Smooth muscle cell (in vitro differentiated cells): ENCODE results near the gene STRN4. TPM values are rescaled to one million over a fixed set of nuclear protein-coding genes. Genes with fewer than 3 reads are reported as not detected.
A peak's percentile ranks its signal among the peaks of the same experiment; 100 is the strongest.

Experiments used
- DNase-seq: peaks from one replicate; lab custom pipeline; 2025; ENCODE audit not compliant: unreplicated experiment; lab: John Stamatoyannopoulos, UW
- H2AFZ ChIP-seq: fragments of 200-600 bp; sonication (generic); 2 replicates; pipeline ENCODE4 v1.6.0; 2016; ENCODE audit warnings: antibody characterized with exemption, low read depth, mild to moderate bottlenecking
- H3F3A ChIP-seq: fragments of 200-600 bp; sonication (generic); 2 replicates; pipeline ENCODE4 v1.6.0; 2017; ENCODE audit warnings: antibody characterized with exemption, low read depth
- H3K27ac ChIP-seq: fragments of 200-600 bp; sonication (generic); 2 replicates; pipeline ENCODE4 v1.5.1; 2016; ENCODE audit warnings: low read depth, mild to moderate bottlenecking
- H3K27me3 ChIP-seq: fragments of 200-600 bp; sonication (generic); 2 replicates; pipeline ENCODE4 v1.6.1; 2016; ENCODE audit warnings: low read depth, mild to moderate bottlenecking
- H3K36me3 ChIP-seq: fragments of 200-600 bp; sonication (generic); 2 replicates; pipeline ENCODE4 v1.5.1; 2016; ENCODE audit warnings: low read depth
- H3K4me1 ChIP-seq: fragments of 200-600 bp; sonication (generic); 2 replicates; pipeline ENCODE4 v1.5.1; 2016; ENCODE audit warnings: low read depth
- H3K4me2 ChIP-seq: fragments of 200-600 bp; sonication (generic); 2 replicates; pipeline ENCODE4 v1.6.0; 2016; ENCODE audit warnings: mild to moderate bottlenecking
- H3K4me3 ChIP-seq: fragments of 200-600 bp; sonication (generic); 2 replicates; pipeline ENCODE4 v1.5.1; 2016; ENCODE audit warnings: mild to moderate bottlenecking
- H3K79me2 ChIP-seq: fragments of 200-600 bp; sonication (generic); 2 replicates; pipeline ENCODE4 v1.6.0; 2016; ENCODE audit warnings: low read depth, mild to moderate bottlenecking
- H3K9ac ChIP-seq: fragments of 200-600 bp; sonication (generic); 2 replicates; pipeline ENCODE4 v1.6.0; 2016; ENCODE audit warnings: low read depth
- H3K9me3 ChIP-seq: fragments of 200-600 bp; sonication (generic); replicated peaks from 2 replicates; pipeline ENCODE4 v1.5.1; 2016; ENCODE audit warnings: low read depth
- H4K20me1 ChIP-seq: fragments of 200-600 bp; sonication (generic); 2 replicates; pipeline ENCODE4 v1.6.0; 2016; ENCODE audit warnings: low read depth
- CTCF ChIP-seq: fragments of 200-600 bp; sonication (generic); IDR thresholded peaks from 2 replicates; pipeline ENCODE4 v1.5.1; 2017; ENCODE audit warnings: borderline replicate concordance, mild to moderate bottlenecking, antibody characterized with exemption; ENCODE audit not compliant: insufficient read depth, poor library complexity, severe bottlenecking
- WGBS: methylation state at CpG from one replicate; pipeline ENCODE4 v1.1.7; 2016; ENCODE audit warnings: low lambda C conversion rate; 5-methylcytosine and 5-hydroxymethylcytosine counted together
- polyA plus RNA-seq: library from polyadenylated mRNA; unstranded; fragments of >200 nt; fragmentation: Nextera tagmentation; extraction: Ambion mirVana; gene quantifications from 2 replicates; pipeline ENCODE4 v1.2.1, GENCODE V29; 2016
- total RNA-seq: library from RNA; depleted of rRNA; stranded (reverse); fragments of >200 nt; gene quantifications from 2 replicates; pipeline ENCODE4 v1.2.3, GENCODE V29; 2014

Gene STRN4
- total and polyA plus RNA-seq, 2 experiments from 2014 or later: 47.1 to 69.1 TPM

- no peak overlapping the region for H3K9ac ChIP-seq
- 84% methylated on average over 25 of the region's 25 CpGs for WGBS
- no peaks in the 10 kb centered on the region for H3K36me3 ChIP-seq
- peaks cover 20% of the 10 kb centered on the region for H3K79me2 ChIP-seq
- no peak for TF ChIP-seq CTCF
- DNase-seq: no peak
- no peaks in the 10 kb centered on the region for H3K27me3 ChIP-seq
- peaks cover 8% of the 10 kb centered on the region for H3K4me1 ChIP-seq
- peaks cover 9% of the 10 kb centered on the region for H3F3A ChIP-seq
- H2AFZ ChIP-seq: no peak overlapping the region
- no peak overlapping the region for H3K4me2 ChIP-seq
- H4K20me1 ChIP-seq: peaks cover 10% of the 10 kb centered on the region
- H3K4me3 ChIP-seq: no peak overlapping the region
- no peaks in the 10 kb centered on the region for H3K9me3 ChIP-seq
- H3K27ac ChIP-seq: no peak overlapping the region
These were observed 26.4 kb downstream of the STRN4 start for GRCh38 chr19:46719629-46720502.

DNA sequence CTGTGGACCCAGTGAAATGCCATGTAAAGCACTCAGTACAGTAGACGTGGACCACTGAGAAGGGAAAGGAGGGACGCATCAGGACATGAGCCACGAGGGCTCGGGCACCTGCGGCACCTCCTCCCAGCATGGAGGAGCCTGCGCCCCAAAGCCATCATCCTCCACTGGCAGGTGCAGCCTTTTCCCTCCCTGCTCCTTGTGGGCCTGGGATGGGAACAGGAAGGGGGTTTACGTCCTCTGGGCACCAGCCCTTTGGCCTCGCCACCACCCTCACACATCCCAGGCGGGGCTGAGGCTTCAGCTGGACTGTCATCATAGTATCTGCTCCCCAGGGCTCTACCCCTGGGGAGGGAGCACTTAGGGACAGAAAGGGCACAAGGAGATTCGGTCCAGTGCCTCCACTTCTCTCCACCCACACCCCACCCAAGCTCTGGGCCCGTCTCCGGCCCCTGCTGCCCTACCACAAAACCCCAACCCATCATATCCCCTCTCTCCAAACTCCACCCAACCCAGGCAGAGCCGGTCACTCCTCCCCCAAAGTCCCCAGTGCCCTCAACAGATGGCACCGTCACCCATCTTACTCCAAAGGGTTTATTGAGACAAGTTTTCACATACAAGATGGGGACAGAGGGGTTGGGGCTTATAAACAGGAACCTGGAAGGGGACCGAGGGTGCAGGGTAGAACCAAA, 27.2 kb downstream of the STRN4 start:
- Histone ChIP-seq H3F3A (peaks cover 9% of the 10 kb centered on the region), H2AFZ (no peak overlapping the region), H3K4me3 (no peak overlapping the region), H3K9ac (no peak overlapping the region), H3K27me3 (no peaks in the 10 kb centered on the region), H3K4me1 (peaks cover 13% of the 10 kb centered on the region), H3K9me3 (no peaks in the 10 kb centered on the region), H4K20me1 (peaks cover 10% of the 10 kb centered on the region), H3K27ac (no peak overlapping the region), H3K79me2 (peaks cover 21% of the 10 kb centered on the region), H3K36me3 (no peaks in the 10 kb centered on the region), H3K4me2 (no peak overlapping the region)
- 85% methylated on average over 14 of the region's 15 CpGs for WGBS
- no peak for TF ChIP-seq CTCF
- DNase-seq: no peak

GRCh38 chr19:46718157-46718933, 27.9 kb downstream of the STRN4 start:
- Histone ChIP-seq H3K27me3 (no peaks in the 10 kb centered on the region), H3K4me2 (no peak overlapping the region), H3K9me3 (no peaks in the 10 kb centered on the region), H3F3A (peaks cover 9% of the 10 kb centered on the region), H3K4me1 (peaks cover 13% of the 10 kb centered on the region), H3K79me2 (peaks cover 21% of the 10 kb centered on the region), H4K20me1 (peaks cover 7% of the 10 kb centered on the region), H3K4me3 (no peak overlapping the region), H3K36me3 (no peaks in the 10 kb centered on the region), H3K9ac (no peak overlapping the region), H2AFZ (no peak overlapping the region), H3K27ac (peak overlapping the region; percentile 63)
- TF ChIP-seq CTCF: no peak
- 85% methylated on average over 15 of the region's 17 CpGs for WGBS
- DNase-seq: no peak
